NK-92 treated with Interleukin-12 subunit alpha and Interleukin-12 subunit beta, amount 100 ng/mL, for 24 hours (cell line): Measurements from ENCODE around the gene NKAPD1.
A peak's percentile ranks its signal among the peaks of the same experiment; 100 is the strongest.
"Not testable (repeated sequence)": the region's sequence is repeated elsewhere in the genome, so short reads cannot be mapped to it uniquely, and the experiment has no call there.

Experiments
- DNase-seq: peaks from one replicate; lab custom pipeline; 2025; lab: John Stamatoyannopoulos, UW

Gene NKAPD1, protein sequence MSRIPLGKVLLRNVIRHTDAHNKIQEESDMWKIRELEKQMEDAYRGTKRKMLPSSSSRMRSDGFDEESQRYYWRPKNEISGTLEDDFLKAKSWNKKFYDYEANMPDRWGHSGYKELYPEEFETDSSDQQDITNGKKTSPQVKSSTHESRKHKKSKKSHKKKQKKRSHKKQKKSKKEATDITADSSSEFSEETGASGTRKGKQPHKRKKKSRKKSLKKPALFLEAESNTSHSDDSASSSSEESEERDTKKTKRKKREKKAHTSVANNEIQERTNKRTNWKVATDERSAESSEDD

DNA sequence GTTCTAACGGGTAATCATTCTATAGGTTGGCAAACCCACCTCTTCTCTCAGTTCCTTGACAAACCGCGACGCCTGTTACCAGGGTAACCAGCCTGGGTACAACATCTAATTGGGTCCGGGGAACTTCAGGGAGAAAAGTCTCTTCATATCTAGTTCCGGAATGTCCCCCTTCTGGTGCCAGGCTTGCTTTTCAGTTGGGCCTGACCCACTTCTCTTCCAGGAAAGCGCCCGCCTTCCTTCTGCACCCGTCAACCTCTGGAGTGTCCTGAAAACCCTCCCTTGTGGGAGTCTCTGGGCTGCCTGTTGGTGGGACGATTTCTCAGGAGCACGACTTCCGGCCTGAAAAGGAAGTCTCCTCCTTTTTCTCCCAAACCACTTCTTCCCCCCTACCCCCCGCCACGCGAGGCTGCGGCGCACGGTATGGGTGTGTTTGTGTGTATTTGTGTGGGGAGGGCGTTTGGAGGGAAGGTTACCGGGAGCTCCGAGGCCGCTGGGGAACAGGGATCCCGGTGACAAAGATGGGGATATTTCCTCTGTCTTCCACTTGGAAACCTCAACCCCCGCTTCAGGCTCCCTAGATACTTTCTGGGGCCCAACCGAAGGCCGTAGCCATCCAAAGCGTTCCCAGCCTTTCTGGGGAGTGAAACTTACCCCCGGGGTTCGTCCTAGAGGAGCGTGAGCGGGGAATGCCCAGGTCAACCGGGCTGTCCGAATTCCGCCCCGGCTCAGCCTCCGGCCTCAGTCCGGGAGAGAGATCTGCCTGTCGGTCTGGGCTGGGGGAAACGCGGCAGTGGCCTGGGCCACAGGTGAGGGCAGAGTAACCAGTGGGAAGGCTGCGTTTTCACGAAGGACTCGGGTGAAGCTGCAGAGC, at the start of gene NKAPD1, which contains the start of gene PIH1D2:
TSS of gene NKAPD1 (plus strand) at position 359 of the 871 bp plus-strand sequence. CDS start 1,276 bp downstream, outside the sequence.
TSS of gene PIH1D2 (minus strand) at position 77 of the 871 bp plus-strand sequence. CDS start 843 bp downstream, outside the sequence.
- DNase-seq, result peak; percentile 67

DNA sequence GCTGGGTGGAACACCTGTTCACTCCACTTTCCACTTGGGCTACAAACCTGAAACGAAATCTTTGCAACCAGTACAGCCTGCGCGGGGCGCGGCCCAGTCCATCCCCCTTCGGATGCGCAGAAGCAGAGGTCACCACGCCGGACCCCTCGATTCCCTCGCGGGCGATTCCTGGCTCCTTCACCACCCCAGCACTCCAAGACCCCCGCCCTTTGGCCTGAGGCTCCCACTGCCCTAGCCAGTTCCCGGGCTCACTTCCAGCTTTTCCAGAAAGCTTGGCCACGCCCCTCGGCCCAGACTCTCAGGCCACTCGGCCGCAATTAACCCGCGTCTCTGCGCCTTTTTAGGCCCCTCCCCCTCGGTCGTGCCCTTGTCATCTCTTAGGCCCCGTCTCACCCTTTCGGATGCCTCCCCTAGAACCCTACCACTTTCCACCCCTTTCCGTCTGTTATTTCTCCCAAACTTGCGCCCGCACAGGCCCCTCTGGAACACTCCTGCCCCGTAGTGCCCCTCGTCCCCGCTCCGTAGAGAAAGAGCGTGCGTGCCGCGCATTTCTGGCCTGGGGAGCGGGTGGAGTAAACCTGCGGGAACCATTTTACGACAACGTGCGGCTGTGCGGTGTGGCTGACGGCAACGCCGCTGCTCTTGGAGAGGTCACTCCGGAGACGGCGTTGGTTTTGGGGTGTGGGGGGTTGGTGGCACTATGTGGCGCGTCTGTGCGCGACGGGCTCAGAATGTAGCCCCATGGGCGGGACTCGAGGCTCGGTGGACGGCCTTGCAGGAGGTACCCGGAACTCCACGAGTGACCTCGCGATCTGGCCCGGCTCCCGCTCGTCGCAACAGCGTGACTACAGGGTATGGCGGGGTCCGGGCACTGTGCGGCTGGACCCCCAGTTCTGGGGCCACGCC, 49.1 kb upstream of the NKAPD1 start, which contains the start of gene DLAT:
TSS of gene DLAT (plus strand) at position 636 of the 906 bp plus-strand sequence. CDS start at position 701, 65 bp downstream.
- peak; percentile 71 for DNase-seq

DNA sequence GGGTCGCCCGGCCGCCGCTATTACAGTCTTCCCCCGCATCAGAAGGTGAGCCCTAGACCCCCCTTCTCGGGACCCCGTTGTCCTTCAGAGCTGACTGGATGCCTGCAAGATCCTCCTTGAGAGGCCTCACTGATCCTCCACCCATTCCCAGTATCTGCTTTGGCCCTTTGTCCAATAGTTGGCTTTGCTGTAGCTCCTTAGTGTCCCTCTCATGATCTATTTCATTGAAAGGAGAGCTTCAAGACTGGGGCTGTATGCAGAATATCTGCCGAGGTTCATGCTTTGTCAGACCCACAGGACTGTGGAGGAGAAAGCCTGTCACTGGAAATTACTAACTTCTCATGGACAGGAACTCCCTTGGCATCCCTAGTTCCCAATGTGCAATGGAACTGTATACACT, 48.4 kb upstream of the NKAPD1 start:
- DNase-seq, result no peak

DNA sequence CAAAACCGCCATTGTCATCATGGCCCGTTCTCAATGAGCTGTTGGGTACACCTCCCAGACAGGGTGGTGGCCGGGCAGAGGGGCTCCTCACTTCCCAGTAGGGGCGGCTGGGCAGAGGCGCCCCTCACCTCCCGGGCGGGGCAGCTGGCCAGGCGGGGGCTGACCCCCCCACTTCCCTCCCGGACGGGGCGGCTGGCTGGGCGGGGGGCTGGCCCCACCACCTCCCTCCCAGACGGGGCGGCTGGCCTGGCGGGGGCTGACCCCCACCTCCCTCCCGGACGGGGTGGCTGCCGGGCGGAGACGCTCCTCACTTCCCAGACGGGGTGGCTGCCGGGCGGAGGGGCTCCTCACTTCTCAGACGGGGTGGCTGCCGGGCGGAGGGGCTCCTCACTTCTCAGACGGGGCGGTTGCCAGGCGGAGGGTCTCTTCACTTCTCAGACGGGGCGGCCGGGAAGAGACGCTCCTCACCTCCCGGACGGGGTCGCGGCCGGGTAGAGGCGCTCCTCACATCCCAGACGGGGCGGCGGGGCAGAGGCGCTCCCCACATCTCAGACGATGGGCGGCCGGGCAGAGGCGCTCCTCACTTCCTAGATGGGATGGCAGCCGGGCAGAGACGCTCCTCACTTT, 47.2 kb upstream of the NKAPD1 start:
- not testable (repeated sequence) for DNase-seq

DNA sequence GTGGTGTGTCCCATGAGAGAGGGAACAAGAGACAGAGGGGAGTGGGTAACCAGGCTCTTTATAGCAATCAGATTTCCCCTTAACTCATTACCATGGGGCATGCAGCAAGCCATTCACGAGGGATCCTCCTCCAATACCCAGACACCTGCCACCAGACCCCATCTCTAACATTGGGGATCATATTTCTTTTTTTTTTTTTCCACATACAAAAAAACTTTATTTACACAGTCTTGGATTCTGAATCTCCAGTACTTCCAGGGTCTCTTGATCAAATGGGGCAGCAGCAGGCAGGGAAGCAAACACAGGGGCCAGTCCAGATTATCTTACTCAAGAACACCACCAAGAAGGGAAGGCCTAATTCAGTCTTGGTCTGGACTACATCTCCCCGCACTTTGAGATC, 44.6 kb upstream of the NKAPD1 start:
- DNase-seq, result no peak

DNA sequence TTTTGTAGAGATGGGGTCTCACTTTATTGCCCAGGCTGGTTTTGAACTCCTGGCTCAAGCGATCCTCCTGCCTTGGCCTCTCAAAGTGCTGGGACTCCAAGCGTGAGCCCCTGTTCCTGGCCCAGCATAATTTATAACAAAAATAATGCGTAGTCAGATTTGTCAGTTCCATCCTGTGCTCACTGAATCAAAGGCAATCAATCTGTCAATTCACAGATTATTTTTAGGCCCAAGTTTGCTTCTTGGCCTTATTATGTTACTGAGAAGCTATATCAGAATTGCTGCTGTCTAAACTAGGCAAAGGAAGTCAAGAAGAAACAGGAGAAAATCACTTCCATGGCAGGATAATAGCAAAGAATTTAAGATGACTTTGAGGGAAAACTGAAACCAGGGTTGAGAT, 40.2 kb upstream of the NKAPD1 start:
- no peak for DNase-seq

DNA sequence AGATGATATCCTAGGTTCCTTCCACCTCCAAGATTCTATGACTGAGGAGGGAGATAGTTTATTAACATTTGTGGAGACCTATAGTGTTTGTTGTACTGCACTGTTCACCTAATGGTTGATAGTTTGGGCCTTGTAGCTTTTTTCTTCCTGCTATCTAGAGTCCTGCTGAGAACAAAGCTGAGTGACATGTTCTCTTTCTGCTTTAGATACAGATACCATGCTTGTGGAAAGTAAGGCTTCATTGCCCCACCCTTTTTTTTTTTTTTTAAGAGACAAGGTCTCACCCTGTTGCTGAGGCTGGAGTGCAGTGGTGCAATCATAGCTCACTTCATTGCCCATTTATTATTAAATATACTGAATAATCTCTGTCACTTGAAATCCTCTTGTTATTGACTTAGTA, 36.6 kb upstream of the NKAPD1 start:
- no peak for DNase-seq

DNA sequence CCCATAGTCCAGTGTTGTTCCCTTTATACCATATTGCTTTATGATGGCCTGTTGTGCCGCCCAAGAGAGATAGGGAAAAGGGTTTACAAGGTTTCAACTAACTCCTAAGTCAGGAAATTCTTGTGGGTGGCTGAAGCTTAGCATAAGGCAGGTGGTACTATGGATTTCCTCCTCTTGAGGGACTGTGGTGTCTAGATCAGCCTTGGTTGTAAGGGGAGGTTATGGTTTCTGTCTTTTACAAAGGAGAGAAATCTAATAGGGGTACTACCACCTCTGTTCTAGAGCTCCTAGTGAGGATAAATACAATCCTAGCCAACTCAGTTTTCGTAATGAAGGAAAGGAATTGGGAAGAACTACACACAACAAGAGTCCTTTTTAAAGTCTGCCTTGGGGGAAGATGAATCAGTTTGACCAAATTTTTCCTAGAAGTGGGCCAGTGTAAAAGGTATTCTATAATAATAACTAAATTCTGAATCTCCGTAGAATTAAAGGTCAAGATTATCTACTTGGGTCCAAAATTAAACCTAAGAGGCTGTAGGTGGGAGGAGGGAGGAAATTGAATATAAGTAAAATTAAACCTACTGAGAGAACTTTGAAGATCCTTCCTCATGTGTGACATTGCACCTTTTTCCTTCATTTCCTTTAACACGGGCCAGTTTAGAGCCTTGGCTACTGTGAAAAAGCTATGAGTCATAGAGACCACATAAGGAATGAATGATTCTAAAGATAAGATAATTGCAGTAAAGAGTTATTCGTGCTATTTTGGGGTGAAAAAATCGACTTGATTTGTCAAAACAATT, 31.7 kb upstream of the NKAPD1 start:
- DNase-seq, result no peak

DNA sequence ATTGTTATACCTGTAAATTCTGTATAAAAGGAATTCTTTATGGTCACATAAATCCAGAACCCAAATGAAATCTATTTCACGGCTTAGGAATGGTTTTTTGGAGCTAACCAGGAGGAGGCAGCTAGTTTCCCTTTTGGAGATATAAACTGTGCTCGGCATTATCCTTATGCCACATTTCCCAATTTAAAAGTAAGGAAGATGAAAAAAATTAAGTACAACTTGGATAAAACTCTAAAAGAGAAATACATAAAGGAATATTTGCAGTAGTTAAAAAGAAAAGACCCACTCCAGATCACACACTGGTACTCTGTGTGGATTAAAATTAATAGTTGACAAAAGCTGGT, 31.2 kb upstream of the NKAPD1 start:
- DNase-seq, result no peak

DNA sequence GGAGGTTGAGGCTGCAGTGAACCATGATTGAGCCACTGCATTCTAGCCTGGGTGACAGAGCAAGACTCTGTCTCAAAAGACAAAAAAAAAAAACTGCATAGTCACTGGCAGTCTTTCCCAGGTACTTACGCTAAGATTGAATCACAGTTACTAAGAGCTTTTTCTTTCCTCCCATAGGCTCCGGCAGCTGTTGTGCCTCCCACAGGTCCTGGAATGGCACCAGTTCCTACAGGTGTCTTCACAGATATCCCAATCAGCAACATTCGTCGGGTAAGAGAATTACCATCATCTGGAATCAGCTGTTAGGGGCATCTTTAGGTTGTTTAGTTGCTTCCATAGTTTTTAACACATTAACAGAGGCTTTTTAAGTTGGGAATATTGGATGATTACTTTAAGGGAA, 29.1 kb upstream of the NKAPD1 start:
- DNase-seq, result no peak

DNA sequence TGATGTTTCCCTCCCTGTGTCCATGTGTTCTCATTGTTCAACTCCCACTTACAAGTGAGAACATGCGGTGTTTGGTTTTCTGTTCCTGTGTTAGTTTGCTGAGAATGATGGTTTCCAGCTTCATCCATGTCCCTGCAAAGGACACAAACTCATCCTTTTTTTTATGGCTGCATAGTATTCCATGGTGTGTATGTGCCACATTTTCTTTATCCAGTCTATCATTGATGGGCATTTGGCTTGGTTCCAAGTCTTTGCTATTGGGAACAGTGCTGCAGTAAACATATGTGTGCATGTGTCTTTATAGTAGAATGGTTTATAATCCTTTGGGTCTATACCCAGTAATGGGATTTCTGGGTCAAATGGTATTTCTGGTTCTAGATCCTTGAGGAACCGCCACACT, 27.5 kb upstream of the NKAPD1 start:
- DNase-seq, result not testable (repeated sequence)

DNA sequence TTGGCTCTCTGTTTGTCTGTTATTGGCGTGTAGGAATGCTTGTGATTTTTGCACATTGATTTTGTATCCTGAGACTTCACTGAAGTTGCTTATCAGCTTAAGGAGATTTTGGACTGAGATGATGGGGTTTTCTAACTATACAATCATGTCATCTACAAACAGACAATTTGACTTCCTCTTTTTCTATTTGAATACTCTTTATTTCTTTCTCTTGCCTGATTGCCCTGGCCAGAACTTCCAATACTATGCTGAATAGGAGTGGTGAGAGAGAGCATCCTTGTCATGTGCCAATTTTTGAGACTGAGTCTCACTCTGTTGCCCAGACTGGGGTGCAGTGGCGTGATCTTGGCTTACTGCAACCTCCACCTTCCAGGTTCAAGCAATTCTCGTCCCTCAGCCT, 25.8 kb upstream of the NKAPD1 start:
- not testable (repeated sequence) for DNase-seq

DNA sequence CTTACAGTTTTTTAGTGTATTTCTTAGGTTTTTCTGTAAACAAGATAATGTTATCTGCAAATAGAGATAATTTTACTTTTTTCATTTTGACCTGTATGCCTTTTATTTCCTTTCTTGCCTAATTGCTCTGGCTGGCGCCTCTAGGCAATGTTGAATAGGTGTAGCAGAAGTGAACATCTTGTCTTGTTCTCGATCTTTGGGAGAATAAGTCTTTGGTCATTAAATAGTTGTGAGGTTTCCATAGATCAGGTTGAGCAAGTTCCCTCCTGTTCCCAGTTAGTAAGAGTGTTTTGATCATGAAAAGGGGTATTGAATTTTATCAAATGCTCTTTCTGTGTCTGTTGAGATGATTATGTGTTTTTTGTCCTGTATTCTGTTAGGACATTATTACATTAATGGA, 24.3 kb upstream of the NKAPD1 start:
- DNase-seq, result no peak

DNA sequence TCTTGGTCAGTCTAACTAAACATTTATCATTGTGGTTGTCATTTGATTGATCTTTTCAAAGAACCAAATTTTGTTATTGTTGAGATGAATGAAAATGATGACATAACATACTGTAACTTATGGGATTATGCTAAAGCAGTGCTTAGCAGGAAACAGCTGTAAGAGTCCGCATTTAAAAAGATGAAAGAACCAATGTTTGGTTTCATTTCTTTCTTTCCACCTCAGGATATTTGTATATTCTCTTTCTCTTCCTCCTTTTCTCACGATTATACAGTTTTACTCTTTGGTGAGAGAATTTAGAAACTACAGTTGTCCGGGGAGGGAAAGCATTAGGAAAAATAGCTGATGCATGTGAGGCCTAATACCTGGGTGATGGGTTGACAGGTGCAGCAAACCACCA, 23.4 kb upstream of the NKAPD1 start:
- DNase-seq, result no peak

DNA sequence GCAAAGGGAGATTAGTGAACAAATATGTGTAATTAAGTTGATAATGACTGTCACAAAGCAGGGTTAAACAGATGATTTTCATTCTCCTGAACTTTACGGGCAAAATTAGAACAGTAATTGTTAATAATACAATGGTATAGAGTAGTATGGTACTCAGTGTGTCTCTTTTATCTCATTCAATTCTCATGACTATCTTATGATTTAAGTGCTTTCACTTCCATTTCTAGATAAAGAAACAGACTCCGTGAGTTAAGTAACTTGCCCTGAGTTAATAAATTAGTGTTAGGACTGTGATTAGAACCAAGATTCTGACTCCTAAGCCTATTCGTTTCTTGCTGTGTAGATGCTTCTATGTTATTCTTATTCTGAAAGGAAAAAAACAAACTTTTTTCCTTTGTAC, 22.3 kb upstream of the NKAPD1 start:
- DNase-seq, result no peak

DNA sequence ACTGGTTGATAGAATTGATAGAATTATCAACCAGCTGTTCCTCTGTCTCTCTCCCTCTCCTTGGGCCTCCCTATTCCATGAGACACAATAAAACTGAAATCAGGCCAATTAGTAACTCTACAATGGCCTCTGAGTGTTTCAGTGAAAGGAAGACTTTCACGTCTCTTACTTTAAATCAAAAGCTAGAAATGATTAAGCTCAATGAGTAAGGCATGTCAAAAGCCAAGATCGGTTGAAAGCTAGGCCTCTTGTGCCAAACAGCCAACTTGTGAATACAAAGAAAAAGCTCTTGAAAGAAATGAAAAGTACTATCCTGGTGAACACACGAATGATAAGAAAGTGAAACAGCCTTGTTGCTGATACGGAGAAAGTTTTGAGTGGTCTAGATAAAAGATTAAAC, 16.9 kb upstream of the NKAPD1 start:
- DNase-seq, result no peak

DNA sequence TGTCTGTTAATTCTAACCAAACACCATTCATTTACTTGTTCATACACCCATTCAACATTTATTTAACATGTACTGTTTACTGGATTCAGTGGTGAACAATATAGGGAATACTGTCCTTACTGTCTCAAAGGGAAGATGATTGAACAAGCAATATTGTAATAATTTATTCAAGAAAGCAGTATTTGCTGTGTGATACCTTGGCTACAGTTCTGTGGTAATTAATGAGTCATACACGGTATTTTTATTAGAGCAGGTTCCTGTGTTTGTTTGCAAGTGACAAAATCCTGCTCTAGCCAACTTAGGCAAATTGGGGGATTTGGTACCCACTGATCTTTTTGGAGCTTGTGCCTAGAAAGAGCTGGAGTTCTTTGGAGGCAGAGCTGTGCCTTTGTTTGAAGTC, 16.0 kb upstream of the NKAPD1 start:
- DNase-seq, result no peak

DNA sequence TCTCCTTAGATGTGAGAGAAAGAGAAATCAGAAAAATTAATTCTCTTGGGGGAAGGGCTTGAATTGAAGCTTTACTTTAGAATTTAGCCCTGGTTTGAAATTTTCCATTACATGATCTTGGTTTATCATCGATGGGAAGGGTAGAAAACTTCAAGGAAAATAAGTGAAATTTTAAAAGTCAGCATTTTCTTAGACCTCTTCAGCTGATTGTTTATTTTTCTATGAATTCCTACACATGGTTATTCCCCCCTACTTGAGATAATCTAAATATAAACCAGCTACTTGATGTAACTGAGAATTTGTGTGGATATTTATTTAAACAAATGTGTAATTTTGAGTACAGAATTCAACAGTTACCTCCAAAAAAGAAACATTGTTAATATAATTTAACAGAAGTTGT, 11.2 kb upstream of the NKAPD1 start:
- no peak for DNase-seq

DNA sequence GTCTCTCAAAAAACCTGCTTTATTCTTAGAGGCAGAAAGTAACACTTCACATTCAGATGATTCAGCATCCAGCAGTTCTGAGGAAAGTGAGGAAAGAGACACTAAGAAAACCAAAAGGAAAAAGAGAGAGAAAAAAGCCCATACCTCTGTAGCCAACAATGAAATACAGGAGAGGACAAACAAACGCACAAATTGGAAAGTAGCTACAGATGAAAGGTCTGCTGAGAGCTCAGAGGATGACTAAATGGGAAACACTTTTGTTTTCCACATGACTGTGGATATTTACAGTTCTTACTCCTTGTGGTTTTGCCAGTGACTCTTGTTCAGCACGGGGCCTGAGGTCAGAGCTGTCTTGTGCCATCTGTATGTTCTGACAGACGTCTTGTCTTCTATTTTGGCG, 8.6 kb downstream of the NKAPD1 start:
- no peak for DNase-seq

DNA sequence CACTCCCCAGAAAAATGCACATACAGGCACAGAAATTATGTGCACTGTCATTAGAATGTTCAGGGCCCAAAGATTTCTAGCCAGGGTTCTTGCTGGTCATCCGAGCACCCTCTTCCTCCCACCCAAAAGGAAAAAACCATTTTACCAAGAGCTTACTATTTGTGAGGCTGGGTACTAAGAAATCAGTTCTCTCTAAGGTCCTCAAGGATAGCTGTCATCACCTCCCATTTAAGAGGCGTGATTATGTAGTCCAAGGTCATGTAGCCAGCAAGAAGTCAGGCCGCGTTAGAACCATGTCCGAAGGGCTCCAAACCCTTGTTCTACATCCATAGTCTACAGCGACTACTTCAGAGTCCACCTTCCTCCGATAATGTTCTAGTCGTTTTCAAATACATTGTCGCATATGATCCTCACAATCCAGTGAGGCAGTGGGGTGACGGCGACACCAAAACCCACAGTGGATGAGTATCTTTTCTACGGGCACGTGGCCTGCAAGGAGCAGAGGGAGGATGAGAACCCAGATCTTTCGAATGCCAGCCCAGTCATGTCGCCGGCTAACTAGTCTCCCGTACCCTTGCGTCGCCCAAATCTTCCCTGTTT, 11.8 kb downstream of the NKAPD1 start:
- DNase-seq, result no peak
